ENCODE data around the gene PVRIG.
"Not testable (repeated sequence)": the region's sequence is repeated elsewhere in the genome, so short reads cannot be mapped to it uniquely, and the experiment has no call there.

Gene PVRIG

GRCh38 chr7:100243385-100243784, 23.6 kb downstream of the PVRIG start:
- not testable (repeated sequence) for DNase-seq

- not testable (repeated sequence) for DNase-seq
Observed at GRCh38 chr7:100244988-100245605, 25.3 kb downstream of the PVRIG start.

GRCh38 chr7:100246121-100246864, 26.5 kb downstream of the PVRIG start:
- DNase-seq: not testable (repeated sequence)

- not testable (repeated sequence) for DNase-seq
Observed at GRCh38 chr7:100246865-100247137, 27.1 kb downstream of the PVRIG start.

GRCh38 chr7:100247152-100247757, 27.5 kb downstream of the PVRIG start:
- DNase-seq: peak; percentile 98

GRCh38 chr7:100248483-100248882, 28.7 kb downstream of the PVRIG start:
- DNase-seq: no peak

GRCh38 chr7:100257017-100257416, 37.3 kb downstream of the PVRIG start:
- no peak for DNase-seq

- not testable (repeated sequence) for DNase-seq
Observed at GRCh38 chr7:100259984-100260383, 40.2 kb downstream of the PVRIG start.

- DNase-seq: not testable (repeated sequence)
Observed at GRCh38 chr7:100262896-100263295, 43.1 kb downstream of the PVRIG start.

- not testable (repeated sequence) for DNase-seq
Observed at GRCh38 chr7:100264223-100264622, 44.5 kb downstream of the PVRIG start.

- DNase-seq: not testable (repeated sequence)
Observed at GRCh38 chr7:100264669-100265165, 45.0 kb downstream of the PVRIG start.

GRCh38 chr7:100265851-100266250, 46.1 kb downstream of the PVRIG start:
- not testable (repeated sequence) for DNase-seq

- DNase-seq: no peak
Observed at GRCh38 chr7:100266576-100267354, 47.0 kb downstream of the PVRIG start.

GRCh38 chr7:100267648-100268047, 47.9 kb downstream of the PVRIG start:
- DNase-seq: no peak

- DNase-seq: not testable (repeated sequence)
Observed at GRCh38 chr7:100268882-100269281, 49.1 kb downstream of the PVRIG start.

GRCh38 chr7:100269306-100270045, 49.7 kb downstream of the PVRIG start:
- peak; percentile 65 for DNase-seq

GRCh38 chr7:100270046-100270918, 50.5 kb downstream of the PVRIG start:
- peak; percentile 46 for DNase-seq
